GM10266 (cell line): Measurements from ENCODE around the gene NOS2.
"Not testable (repeated sequence)": the region's sequence is repeated elsewhere in the genome, so short reads cannot be mapped to it uniquely, and the experiment has no call there.

Source experiments
- DNase-seq: peaks from one replicate; pipeline ENCODE4 v3.0.0; 2012; ENCODE audit errors: extremely low spot score
- CTCF ChIP-seq: IDR thresholded peaks from 2 replicates; pipeline ENCODE4 v1.5.1; 2012; ENCODE audit warnings: mild to moderate bottlenecking, low read depth; ENCODE audit not compliant: control insufficient read depth, insufficient read depth; ENCODE audit errors: missing control alignments

Gene NOS2

GRCh38 chr17:27747462-27748359 lies 52.6 kb downstream of the NOS2 start:
- DNase-seq: no peak
- no peak for TF ChIP-seq CTCF

- DNase-seq: no peak
- TF ChIP-seq CTCF: no peak
Measured at GRCh38 chr17:27746881-27747280, 53.4 kb downstream of the NOS2 start.

- DNase-seq: not testable (repeated sequence)
Measured at GRCh38 chr17:27746320-27746719, 54.0 kb downstream of the NOS2 start.

GRCh38 chr17:27745207-27745830 lies 55.0 kb downstream of the NOS2 start:
- DNase-seq: not testable (repeated sequence)

GRCh38 chr17:27743281-27743885 lies 56.9 kb downstream of the NOS2 start:
- no peak for DNase-seq
- TF ChIP-seq CTCF: no peak

- no peak for TF ChIP-seq CTCF
- DNase-seq: no peak
Measured at GRCh38 chr17:27741971-27742575, 58.3 kb downstream of the NOS2 start.

GRCh38 chr17:27741361-27741861 lies 58.9 kb downstream of the NOS2 start:
- no peak for DNase-seq
- no peak for TF ChIP-seq CTCF

GRCh38 chr17:27740541-27740940 lies 59.8 kb downstream of the NOS2 start:
- DNase-seq: not testable (repeated sequence)
